Transverse colon (tissue), 4 donors: ENCODE results near the gene ZDHHC23.

ENCODE experiments used
- EP300 ChIP-seq: sonication (generic); formaldehyde crosslinking; IDR thresholded peaks from one replicate; pipeline ENCODE4 v1.6.1; 2017; ENCODE audit warnings: antibody characterized with exemption, low read depth
- POLR2A ChIP-seq: fragments of 450-650 bp; IDR thresholded peaks from one replicate; pipeline ENCODE4 v1.6.1; 2016; ENCODE audit warnings: antibody characterized with exemption, mild to moderate bottlenecking, moderate library complexity
- POLR2AphosphoS5 ChIP-seq, 3 donors: sonication (generic); formaldehyde crosslinking; IDR thresholded peaks; one replicate each; pipeline ENCODE4 v1.6.1; 2016; ENCODE audit warnings: antibody characterized with exemption in 3 of 3
- TF ChIP-seq, protein P1 (sequence below), 5 experiments: fragments of 200-600 bp in 3 of 5; fragments of 450-650 bp in 2 of 5; sonication (generic) in 3 of 5; IDR thresholded peaks; 1 replicate in 2 of 5; 2 replicates in 3 of 5; pipeline ENCODE4 v1.5.1; 2016 to 2017; ENCODE audit warnings: antibody characterized with exemption in 5 of 5, inconsistent platforms in 3 of 5, mild to moderate bottlenecking in 2 of 5, moderate library complexity in 1 of 5

DNA sequence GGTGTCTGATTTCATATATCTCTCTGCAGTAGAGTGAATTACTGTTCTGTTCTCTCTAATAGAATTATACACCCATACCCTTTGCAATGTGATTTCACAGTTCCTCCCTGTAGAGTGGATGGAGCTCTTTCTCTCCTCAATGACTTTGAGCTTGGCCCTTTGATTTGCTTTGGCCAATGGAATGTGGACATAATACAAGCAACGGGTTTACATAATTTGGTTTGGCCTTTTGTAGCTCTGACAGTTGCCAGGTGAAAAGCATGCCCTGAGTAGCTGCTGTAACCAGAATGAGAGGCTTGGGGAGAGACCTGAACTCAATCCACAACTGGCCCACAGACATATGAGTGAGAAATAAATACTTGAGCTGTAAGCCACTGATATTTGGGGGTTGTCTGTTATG, 32.1 kb downstream of the ZDHHC23 start:
- TF ChIP-seq, protein P1, sequence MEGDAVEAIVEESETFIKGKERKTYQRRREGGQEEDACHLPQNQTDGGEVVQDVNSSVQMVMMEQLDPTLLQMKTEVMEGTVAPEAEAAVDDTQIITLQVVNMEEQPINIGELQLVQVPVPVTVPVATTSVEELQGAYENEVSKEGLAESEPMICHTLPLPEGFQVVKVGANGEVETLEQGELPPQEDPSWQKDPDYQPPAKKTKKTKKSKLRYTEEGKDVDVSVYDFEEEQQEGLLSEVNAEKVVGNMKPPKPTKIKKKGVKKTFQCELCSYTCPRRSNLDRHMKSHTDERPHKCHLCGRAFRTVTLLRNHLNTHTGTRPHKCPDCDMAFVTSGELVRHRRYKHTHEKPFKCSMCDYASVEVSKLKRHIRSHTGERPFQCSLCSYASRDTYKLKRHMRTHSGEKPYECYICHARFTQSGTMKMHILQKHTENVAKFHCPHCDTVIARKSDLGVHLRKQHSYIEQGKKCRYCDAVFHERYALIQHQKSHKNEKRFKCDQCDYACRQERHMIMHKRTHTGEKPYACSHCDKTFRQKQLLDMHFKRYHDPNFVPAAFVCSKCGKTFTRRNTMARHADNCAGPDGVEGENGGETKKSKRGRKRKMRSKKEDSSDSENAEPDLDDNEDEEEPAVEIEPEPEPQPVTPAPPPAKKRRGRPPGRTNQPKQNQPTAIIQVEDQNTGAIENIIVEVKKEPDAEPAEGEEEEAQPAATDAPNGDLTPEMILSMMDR (IDR thresholded peaks at IDR 0.05) = no peak
- TF ChIP-seq POLR2A (no peak), EP300 (no peak), POLR2AphosphoS5 (IDR thresholded peaks at IDR 0.05) (no peak)
